Endothelial cell (in vitro differentiated cells): ENCODE data around the gene PRKD1. TPM values are rescaled to one million over a fixed set of nuclear protein-coding genes. Genes with fewer than 3 reads are reported as not detected.

Source experiments
- DNase-seq: peaks from one replicate; pipeline ENCODE4 v3.0.0; 2021; ENCODE audit warnings: low spot score
- H3K27ac Mint-ChIP-seq: one replicate; pipeline ENCODE4 v1.8.0; 2021; ENCODE audit warnings: mixed read lengths, inconsistent platforms; ENCODE audit not compliant: unreplicated experiment
- H3K27me3 Mint-ChIP-seq: one replicate; pipeline ENCODE4 v1.8.0; 2021; ENCODE audit warnings: mild to moderate bottlenecking, moderate library complexity, mixed read lengths, inconsistent platforms; ENCODE audit not compliant: unreplicated experiment
- H3K36me3 Mint-ChIP-seq: one replicate; pipeline ENCODE4 v1.8.0; 2021; ENCODE audit warnings: mild to moderate bottlenecking, low read depth, mixed read lengths, inconsistent platforms; ENCODE audit not compliant: unreplicated experiment
- H3K4me1 Mint-ChIP-seq: one replicate; pipeline ENCODE4 v1.8.0; 2021; ENCODE audit warnings: mild to moderate bottlenecking, mixed read lengths, inconsistent platforms; ENCODE audit not compliant: unreplicated experiment
- H3K4me3 Mint-ChIP-seq: one replicate; pipeline ENCODE4 v1.8.0; 2021; ENCODE audit warnings: mild to moderate bottlenecking, mixed read lengths, inconsistent platforms; ENCODE audit not compliant: unreplicated experiment
- H3K9me3 Mint-ChIP-seq: one replicate; pipeline ENCODE4 v1.8.0; 2021; ENCODE audit warnings: mixed read lengths, inconsistent platforms; ENCODE audit not compliant: unreplicated experiment
- total RNA-seq: library from RNA; stranded (reverse); fragmentation: NEBNext Ultra II Directional; extraction: Animal tissue kit (Norgen Biotek cat#: 25700); gene quantifications from one replicate; pipeline ENCODE4 v1.2.1, GENCODE V29; 2021; ENCODE audit not compliant: unreplicated experiment
- TF ChIP-seq, protein P1 (sequence below): fragments of 200-600 bp; sonication (generic); IDR thresholded peaks from one replicate; pipeline ENCODE4 v1.5.0; 2021; ENCODE audit warnings: antibody characterized with exemption; ENCODE audit not compliant: unreplicated experiment

PRKD1 gene
- total RNA-seq, 1 donor from 2014 or later = 9.0 TPM

DNA sequence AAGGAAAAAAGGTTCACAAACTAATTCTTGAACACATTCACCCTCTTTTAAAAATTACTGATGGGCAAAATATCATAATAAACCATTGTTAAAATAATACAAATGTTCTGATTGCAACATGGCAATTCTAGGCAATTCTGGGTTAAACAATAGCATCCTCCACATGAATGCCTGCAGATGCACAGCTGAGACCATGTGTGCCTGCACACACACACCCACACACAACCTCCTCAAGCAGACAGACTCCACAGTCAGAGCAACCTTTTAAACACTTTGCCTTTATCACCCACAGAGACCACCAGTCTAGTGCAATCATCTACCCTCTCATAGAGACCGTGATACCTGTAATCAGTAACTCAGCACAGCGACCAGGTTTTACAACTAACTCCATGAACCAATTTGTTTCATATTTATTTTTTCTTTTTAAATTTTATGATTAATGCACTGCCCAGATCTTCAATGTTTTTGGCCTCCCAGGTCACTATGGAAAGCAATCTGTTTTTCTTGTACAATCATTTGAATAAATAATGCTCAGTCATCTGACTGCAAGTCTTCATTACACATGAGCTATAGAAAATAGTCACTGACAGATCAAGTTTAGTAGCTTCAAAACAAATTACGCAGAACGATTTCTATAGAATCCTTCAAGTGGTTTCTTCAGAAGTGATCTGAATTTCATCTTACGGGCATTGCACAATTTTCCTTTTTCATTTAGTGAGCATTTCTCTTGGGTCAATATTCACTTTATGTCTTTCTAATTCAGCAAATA lies 105.8 kb downstream of the PRKD1 start:
- no peak overlapping the region for H3K4me3 Mint-ChIP-seq
- H3K27me3 Mint-ChIP-seq = peaks cover 2% of the 10 kb centered on the region
- no peak for DNase-seq
- no peaks in the 10 kb centered on the region for H3K36me3 Mint-ChIP-seq
- H3K9me3 Mint-ChIP-seq = no peaks in the 10 kb centered on the region
- TF ChIP-seq, protein P1, sequence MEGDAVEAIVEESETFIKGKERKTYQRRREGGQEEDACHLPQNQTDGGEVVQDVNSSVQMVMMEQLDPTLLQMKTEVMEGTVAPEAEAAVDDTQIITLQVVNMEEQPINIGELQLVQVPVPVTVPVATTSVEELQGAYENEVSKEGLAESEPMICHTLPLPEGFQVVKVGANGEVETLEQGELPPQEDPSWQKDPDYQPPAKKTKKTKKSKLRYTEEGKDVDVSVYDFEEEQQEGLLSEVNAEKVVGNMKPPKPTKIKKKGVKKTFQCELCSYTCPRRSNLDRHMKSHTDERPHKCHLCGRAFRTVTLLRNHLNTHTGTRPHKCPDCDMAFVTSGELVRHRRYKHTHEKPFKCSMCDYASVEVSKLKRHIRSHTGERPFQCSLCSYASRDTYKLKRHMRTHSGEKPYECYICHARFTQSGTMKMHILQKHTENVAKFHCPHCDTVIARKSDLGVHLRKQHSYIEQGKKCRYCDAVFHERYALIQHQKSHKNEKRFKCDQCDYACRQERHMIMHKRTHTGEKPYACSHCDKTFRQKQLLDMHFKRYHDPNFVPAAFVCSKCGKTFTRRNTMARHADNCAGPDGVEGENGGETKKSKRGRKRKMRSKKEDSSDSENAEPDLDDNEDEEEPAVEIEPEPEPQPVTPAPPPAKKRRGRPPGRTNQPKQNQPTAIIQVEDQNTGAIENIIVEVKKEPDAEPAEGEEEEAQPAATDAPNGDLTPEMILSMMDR = no peak
- no peaks in the 10 kb centered on the region for H3K4me1 Mint-ChIP-seq
- no peak overlapping the region for H3K27ac Mint-ChIP-seq

DNA sequence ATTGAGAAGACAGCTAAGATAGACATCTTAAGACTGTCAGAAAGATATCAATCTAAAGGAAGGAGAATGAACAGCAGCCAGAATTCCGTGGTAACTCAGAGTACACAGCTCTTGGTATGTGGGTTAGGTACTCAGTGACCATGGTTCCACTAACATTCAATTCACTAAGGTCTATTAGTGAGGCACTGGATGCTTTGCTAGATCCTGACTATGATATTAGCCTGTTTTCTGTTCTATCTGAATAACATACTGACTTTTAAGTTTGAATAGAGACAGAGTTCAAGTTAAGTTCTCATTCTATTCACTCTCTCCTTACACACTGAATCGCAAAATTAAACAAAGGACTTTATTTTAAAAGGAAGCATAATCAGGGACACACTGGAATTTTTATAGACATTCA lies 106.4 kb downstream of the PRKD1 start:
- no peak overlapping the region for H3K4me3 Mint-ChIP-seq
- H3K27me3 Mint-ChIP-seq = peaks cover 2% of the 10 kb centered on the region
- no peaks in the 10 kb centered on the region for H3K9me3 Mint-ChIP-seq
- TF ChIP-seq, protein P1 = no peak
- H3K4me1 Mint-ChIP-seq = no peaks in the 10 kb centered on the region
- no peaks in the 10 kb centered on the region for H3K36me3 Mint-ChIP-seq
- DNase-seq = no peak
- H3K27ac Mint-ChIP-seq = no peak overlapping the region

DNA sequence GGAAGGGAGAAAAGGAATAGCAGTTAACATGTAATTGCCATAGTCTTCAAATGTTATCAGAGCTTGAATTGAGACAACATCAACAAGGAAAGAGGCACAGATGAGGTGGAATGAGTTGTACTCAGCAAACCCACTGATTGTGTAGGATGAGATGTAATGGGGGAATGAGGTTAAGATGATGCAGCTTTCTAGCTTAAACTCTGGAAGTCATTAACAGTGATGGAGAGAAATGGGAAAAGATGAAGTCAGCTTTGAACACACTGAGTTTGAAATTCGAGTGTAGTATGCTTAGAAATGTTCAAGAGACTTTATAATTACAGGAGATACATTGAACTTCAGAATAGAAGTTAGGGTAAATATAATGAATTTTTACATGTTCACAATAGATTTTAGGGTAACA lies 106.9 kb downstream of the PRKD1 start:
- no peak overlapping the region for H3K27ac Mint-ChIP-seq
- H3K9me3 Mint-ChIP-seq = no peaks in the 10 kb centered on the region
- no peaks in the 10 kb centered on the region for H3K36me3 Mint-ChIP-seq
- TF ChIP-seq, protein P1 = no peak
- DNase-seq = no peak
- H3K4me1 Mint-ChIP-seq = no peaks in the 10 kb centered on the region
- no peak overlapping the region for H3K4me3 Mint-ChIP-seq
- H3K27me3 Mint-ChIP-seq = peaks cover 2% of the 10 kb centered on the region

DNA sequence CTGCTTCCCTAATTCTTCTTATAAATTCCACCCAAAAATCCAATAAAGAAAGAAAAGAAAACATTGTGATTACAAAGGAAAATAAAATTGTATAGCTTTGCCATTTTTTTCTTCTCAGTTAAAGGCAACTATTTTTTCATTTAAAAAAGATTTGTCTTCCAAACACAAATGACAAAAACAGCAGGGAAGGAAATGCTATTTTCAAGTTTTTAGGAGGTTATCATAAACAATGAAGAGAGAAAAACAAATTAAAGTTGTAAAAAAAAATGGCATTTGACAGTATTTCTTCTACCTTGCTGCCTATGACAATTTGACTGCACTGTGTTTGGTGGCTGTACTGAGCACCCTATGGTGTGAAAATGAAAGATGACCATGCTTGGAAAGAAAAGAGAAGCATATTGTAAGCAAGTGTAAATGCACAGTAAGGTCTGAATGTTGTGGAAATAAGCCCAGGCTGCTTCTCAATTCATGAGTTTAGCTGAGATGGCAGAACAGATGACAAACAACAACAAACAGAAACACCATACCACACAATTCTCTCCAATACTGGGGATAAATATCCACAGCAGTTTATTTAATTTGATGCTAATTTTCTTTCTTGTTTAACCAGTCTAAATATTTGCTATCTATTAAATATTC lies 109.8 kb downstream of the PRKD1 start:
- Mint-ChIP-seq H3K27me3 (peaks cover 5% of the 10 kb centered on the region), H3K9me3 (no peaks in the 10 kb centered on the region), H3K27ac (no peak overlapping the region), H3K36me3 (no peaks in the 10 kb centered on the region), H3K4me3 (no peak overlapping the region), H3K4me1 (no peaks in the 10 kb centered on the region)
- TF ChIP-seq, protein P1 = no peak
- no peak for DNase-seq
